Upper lobe of left lung (tissue), 6 donors: Measurements from ENCODE around the gene TSPAN11. TPM values are rescaled to one million over a fixed set of nuclear protein-coding genes. Genes with fewer than 3 reads are reported as not detected.

Experiments
- ATAC-seq, 2 donors: fragments of 200-7000 bp; cut with Tn5 transposase; one replicate each; pipeline ENCODE4 v1.9.1; 2022; ENCODE audit warnings: mild to moderate bottlenecking in 2 of 2, moderate library complexity in 2 of 2; ENCODE audit not compliant: low FRiP score in 2 of 2
- DNase-seq, 2 donors: peaks; one replicate each; pipeline ENCODE4 v3.0.0-alpha.2; 2019 to 2020
- H3K27ac ChIP-seq, 4 donors: fragments of 200-600 bp; sonication (generic); one replicate each; pipeline ENCODE4 v1.5.1; 2016 to 2019
- H3K27me3 ChIP-seq, 4 donors: fragments of 200-600 bp; sonication (generic); one replicate each; pipeline ENCODE4 v1.5.1; 2017 to 2019
- H3K36me3 ChIP-seq, 4 donors: fragments of 200-600 bp; sonication (generic); one replicate each; pipeline ENCODE4 v1.5.1; 2016 to 2019
- H3K4me1 ChIP-seq, 4 donors: fragments of 200-600 bp; sonication (generic); one replicate each; pipeline ENCODE4 v1.5.1; 2018 to 2019
- H3K4me3 ChIP-seq, 4 donors: fragments of 200-600 bp; sonication (generic); one replicate each; pipeline ENCODE4 v1.5.1; 2017 to 2019; ENCODE audit warnings: mild to moderate bottlenecking in 2 of 4, moderate library complexity in 1 of 4
- H3K9me3 ChIP-seq, 4 donors: fragments of 200-600 bp; sonication (generic); one replicate each; pipeline ENCODE4 v1.5.1; 2018 to 2019
- CTCF ChIP-seq, 6 experiments: fragments of 450-650 bp in 4 of 6; fragments of 200-600 bp in 2 of 6; sonication (generic) in 2 of 6; IDR thresholded peaks; one replicate each; pipeline ENCODE4 v1.5.1; 2016 to 2019; ENCODE audit warnings: antibody characterized with exemption in 6 of 6
- EP300 ChIP-seq, 4 donors: sonication (generic); formaldehyde crosslinking; IDR thresholded peaks; one replicate each; pipeline ENCODE4 v1.5.1; 2017; ENCODE audit warnings: antibody characterized with exemption in 4 of 4, control low read depth in 2 of 4
- POLR2A ChIP-seq, 4 donors: fragments of 450-650 bp; IDR thresholded peaks; one replicate each; pipeline ENCODE4 v1.5.1; 2016 to 2017; ENCODE audit warnings: antibody characterized with exemption in 4 of 4, mild to moderate bottlenecking in 2 of 4
- POLR2AphosphoS5 ChIP-seq, 2 donors: sonication (generic); formaldehyde crosslinking; IDR thresholded peaks; one replicate each; pipeline ENCODE4 v1.5.1; 2017; ENCODE audit warnings: antibody characterized with exemption in 2 of 2
- WGBS, 2 donors: methylation state at CpG; one replicate each; pipeline ENCODE4 v1.1.5; 2017 to 2018; 5-methylcytosine and 5-hydroxymethylcytosine counted together
- total RNA-seq, 6 donors: library from RNA; depleted of rRNA in 4 of 6; stranded (reverse); fragments of >200 nt in 4 of 6; gene quantifications; one replicate each; pipeline versions ENCODE4 v1.1.0 to v1.2.1, GENCODE V29; 2016 to 2021
- donor health status: DM: no; HTN: no; CAD: no; lungs with moderate emphysema.
- donor health status: DM: no; HTN: yes; CAD: no; lungs with severe emphysema.

TSPAN11 gene
- total RNA-seq, 6 donors from 2014 or later = 1.0 to 9.7 (median 3.5) TPM

- H3K27ac ChIP-seq = peak overlapping the region in 1 of 4 donors; percentile 26
- no peak for DNase-seq
- no peak for ATAC-seq
- H3K4me1 ChIP-seq = no peaks in the 10 kb centered on the region
- H3K36me3 ChIP-seq = no peaks in the 10 kb centered on the region
- H3K27me3 ChIP-seq = no peaks in the 10 kb centered on the region
- H3K4me3 ChIP-seq = no peak overlapping the region
- TF ChIP-seq CTCF (IDR thresholded peaks at IDR 0.05) = no peak
- TF ChIP-seq POLR2AphosphoS5 (IDR thresholded peaks at IDR 0.05) = no peak
- TF ChIP-seq POLR2A (IDR thresholded peaks at IDR 0.05) = no peak
- no peak for TF ChIP-seq EP300 (IDR thresholded peaks at IDR 0.05)
- 71 to 73% methylated on average over 5 of the region's 5 CpGs for WGBS, 2 donors
- H3K9me3 ChIP-seq = no peaks in the 10 kb centered on the region
Measured at GRCh38 chr12:30909349-30910037, 17.1 kb upstream of the TSPAN11 start.

GRCh38 chr12:30910038-30910350 lies 16.6 kb upstream of the TSPAN11 start:
- H3K27ac ChIP-seq = no peak overlapping the region
- H3K9me3 ChIP-seq = no peaks in the 10 kb centered on the region
- no peaks in the 10 kb centered on the region for H3K27me3 ChIP-seq
- no peaks in the 10 kb centered on the region for H3K4me1 ChIP-seq
- no peak for TF ChIP-seq CTCF (IDR thresholded peaks at IDR 0.05)
- TF ChIP-seq POLR2AphosphoS5 (IDR thresholded peaks at IDR 0.05) = no peak
- TF ChIP-seq POLR2A (IDR thresholded peaks at IDR 0.05) = no peak
- TF ChIP-seq EP300 (IDR thresholded peaks at IDR 0.05) = no peak
- H3K4me3 ChIP-seq = no peak overlapping the region
- WGBS, 2 donors = 91 to 100% methylated on average over 1 of the region's 1 CpG
- no peaks in the 10 kb centered on the region for H3K36me3 ChIP-seq
- no peak for DNase-seq
- no peak for ATAC-seq

- Histone ChIP-seq H3K27ac (no peak overlapping the region), H3K27me3 (no peaks in the 10 kb centered on the region), H3K4me1 (no peaks in the 10 kb centered on the region), H3K4me3 (no peak overlapping the region), H3K9me3 (no peaks in the 10 kb centered on the region), H3K36me3 (no peaks in the 10 kb centered on the region)
- DNase-seq (no peak), ATAC-seq (no peak)
- WGBS, 2 donors = 44 to 48% methylated on average over 6 of the region's 6 CpGs
- TF ChIP-seq POLR2A (IDR thresholded peaks at IDR 0.05) = no peak
Measured at GRCh38 chr12:30911207-30911606, 15.3 kb upstream of the TSPAN11 start.

GRCh38 chr12:30913323-30913722 lies 13.2 kb upstream of the TSPAN11 start:
- no peak for ATAC-seq
- 59 to 62% methylated on average over 4 of the region's 4 CpGs for WGBS, 2 donors
- TF ChIP-seq EP300 (IDR thresholded peaks at IDR 0.05) = no peak
- Histone ChIP-seq H3K36me3 (no peaks in the 10 kb centered on the region), H3K27me3 (no peaks in the 10 kb centered on the region), H3K9me3 (no peaks in the 10 kb centered on the region), H3K27ac (no peak overlapping the region), H3K4me3 (no peak overlapping the region), H3K4me1 (no peaks in the 10 kb centered on the region)
- DNase-seq = no peak

GRCh38 chr12:30914986-30915591 lies 11.5 kb upstream of the TSPAN11 start:
- Histone ChIP-seq H3K9me3 (no peaks in the 10 kb centered on the region), H3K27ac (no peak overlapping the region), H3K4me1 (no peaks in the 10 kb centered on the region), H3K27me3 (no peaks in the 10 kb centered on the region), H3K4me3 (no peak overlapping the region), H3K36me3 (no peaks in the 10 kb centered on the region)
- WGBS, 2 donors = 67% methylated on average over 9 of the region's 9 CpGs
- no peak for TF ChIP-seq EP300 (IDR thresholded peaks at IDR 0.05)
- TF ChIP-seq POLR2A (IDR thresholded peaks at IDR 0.05) = no peak
- DNase-seq (no peak), ATAC-seq (no peak)

- WGBS, 2 donors = 78 to 83% methylated on average over 1 of the region's 1 CpG
- H3K27ac ChIP-seq = no peak overlapping the region
- peaks cover 4 to 15% (median 10%) of the 10 kb centered on the region in 4 donors for H3K4me1 ChIP-seq
- TF ChIP-seq CTCF (IDR thresholded peaks at IDR 0.05) (no peak), POLR2A (IDR thresholded peaks at IDR 0.05) (no peak), POLR2AphosphoS5 (IDR thresholded peaks at IDR 0.05) (no peak), EP300 (IDR thresholded peaks at IDR 0.05) (no peak)
- no peaks in the 10 kb centered on the region for H3K36me3 ChIP-seq
- peaks cover 0 to 7% (median 3%) of the 10 kb centered on the region in 4 donors for H3K27me3 ChIP-seq
- DNase-seq (no peak), ATAC-seq (no peak)
- H3K4me3 ChIP-seq = no peak overlapping the region
- H3K9me3 ChIP-seq = no peaks in the 10 kb centered on the region
Measured at GRCh38 chr12:30923057-30923456, 3.5 kb upstream of the TSPAN11 start.
